ENCODE measurements around the gene FNBP1. TPM values are rescaled to one million over a fixed set of nuclear protein-coding genes. Genes with fewer than 3 reads are reported as not detected.
A peak's percentile ranks its signal among the peaks of the same experiment; 100 is the strongest.

FNBP1 gene
- total and polyA plus RNA-seq, 7 experiments from 2014 or later: 138 to 207 (median 166) TPM

DNA sequence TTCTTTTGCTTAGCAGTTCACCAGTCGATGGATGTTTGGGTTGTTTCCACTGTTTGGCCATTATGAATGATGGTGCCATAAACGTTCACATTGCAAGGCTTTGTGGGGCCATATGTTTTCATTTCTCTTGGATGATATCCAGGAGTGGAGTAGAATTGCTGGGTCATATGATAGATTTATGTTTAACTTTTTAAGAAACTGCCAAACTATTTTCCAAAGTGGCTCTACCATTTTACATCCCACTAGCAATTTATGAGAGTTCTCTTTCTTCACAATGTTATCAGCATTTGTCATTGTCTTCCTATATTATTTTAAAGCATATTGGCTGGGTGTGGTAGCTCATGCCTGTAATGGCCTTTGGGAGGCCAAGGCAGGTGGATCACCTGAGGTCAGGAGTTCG is 15.9 kb upstream of the FNBP1 start:
- no peaks in the 10 kb centered on the region for H3K27me3 Mint-ChIP-seq
- no peak for DNase-seq
- Histone ChIP-seq H3K9me3 (ENCODE audit: control insufficient read depth in 2 of 3, low read length in 3 of 3) (no peaks in the 10 kb centered on the region), H3K4me3 (ENCODE audit: low read length) (no peak overlapping the region), H3K4me1 (ENCODE audit: control insufficient read depth in 2 of 2, insufficient read depth in 2 of 2, low read length in 2 of 2) (peaks cover 8% of the 10 kb centered on the region in 2 donors), H3K36me3 (ENCODE audit: control insufficient read depth in 2 of 3, insufficient read depth in 3 of 3, low read length in 3 of 3) (peaks cover 0 to 3% (median 0%) of the 10 kb centered on the region in 3 experiments), H3K27ac (ENCODE audit: low read depth, low read length) (no peak overlapping the region), H3K27me3 (ENCODE audit: control insufficient read depth in 2 of 2, insufficient read depth in 2 of 2, low read length in 2 of 2) (no peaks in the 10 kb centered on the region)
- no peak for ATAC-seq
- intact Hi-C loops (cut with micrococcal nuclease): no loop called here
- POLR2A ChIA-PET: interaction anchor here (0.6 kb wide), 2 partner anchors 12 to 67 kb away, joined by 3 to 6 read pairs; no protein-coding TSS in a partner anchor
- CTCF ChIA-PET: interaction anchor here (0.7 to 1.2 kb wide), 3 partner anchors 39 to 174 kb away, joined by 3 to 6 read pairs (median 3); no protein-coding TSS in a partner anchor
- H3K4me1 Mint-ChIP-seq: peaks cover 20 to 51% (median 34%) of the 10 kb centered on the region in 7 donors
- peaks cover 4 to 14% (median 7%) of the 10 kb centered on the region in 5 donors for H3K36me3 Mint-ChIP-seq
- H3K9me3 Mint-ChIP-seq: no peaks in the 10 kb centered on the region
- no peak overlapping the region for H3K4me3 Mint-ChIP-seq
- H3K27ac Mint-ChIP-seq: no peak overlapping the region

- no peak for ATAC-seq
Measured at GRCh38 chr9:130058154-130058553, 15.2 kb upstream of the FNBP1 start.

GRCh38 chr9:130054820-130055219 is 11.8 kb upstream of the FNBP1 start:
- peak overlapping the region; percentile 92 for H3K4me3 ChIP-seq (ENCODE audit: low read length)
- Mint-ChIP-seq H3K36me3 (peaks cover 4 to 9% (median 7%) of the 10 kb centered on the region in 5 donors), H3K4me1 (peaks cover 6 to 47% (median 33%) of the 10 kb centered on the region in 7 donors), H3K9me3 (no peaks in the 10 kb centered on the region), H3K4me3 (peak overlapping the region; percentile 90 to 96 (median 94)), H3K27ac (peak overlapping the region; percentile 33 to 95 (median 92)), H3K27me3 (no peaks in the 10 kb centered on the region)
- intact Hi-C loops (cut with micrococcal nuclease): no loop called here
- peak overlapping the region; percentile 96 for H3K27ac ChIP-seq (ENCODE audit: low read depth, low read length)
- DNase-seq: no peak
- ChIA-PET POLR2A (interaction anchor here (0.7 to 2.0 kb wide), 2 partner anchors 168 to 172 kb away, joined by 3 to 11 read pairs; no protein-coding TSS in a partner anchor), CTCF (interaction anchor here (0.5 kb wide), 1 partner anchor 271 kb away, joined by 3 read pairs; no protein-coding TSS in a partner anchor)
- no peaks in the 10 kb centered on the region for H3K27me3 ChIP-seq (ENCODE audit: control insufficient read depth in 2 of 2, insufficient read depth in 2 of 2, low read length in 2 of 2)
- H3K9me3 ChIP-seq (ENCODE audit: control insufficient read depth in 2 of 3, low read length in 3 of 3): no peaks in the 10 kb centered on the region
- peaks cover 0 to 8% (median 0%) of the 10 kb centered on the region in 3 experiments for H3K36me3 ChIP-seq (ENCODE audit: control insufficient read depth in 2 of 3, insufficient read depth in 3 of 3, low read length in 3 of 3)
- peaks cover 13% of the 10 kb centered on the region in 2 donors for H3K4me1 ChIP-seq (ENCODE audit: control insufficient read depth in 2 of 2, insufficient read depth in 2 of 2, low read length in 2 of 2)
- no peak for ATAC-seq

More at GRCh38 chr9:130058154-130058553, 15.2 kb upstream of the FNBP1 start:
- Histone ChIP-seq H3K9me3 (ENCODE audit: control insufficient read depth in 2 of 3, low read length in 3 of 3) (no peaks in the 10 kb centered on the region), H3K4me3 (ENCODE audit: low read length) (no peak overlapping the region), H3K27ac (ENCODE audit: low read depth, low read length) (no peak overlapping the region), H3K36me3 (ENCODE audit: control insufficient read depth in 2 of 3, insufficient read depth in 3 of 3, low read length in 3 of 3) (peaks cover 0 to 8% (median 0%) of the 10 kb centered on the region in 3 experiments), H3K4me1 (ENCODE audit: control insufficient read depth in 2 of 2, insufficient read depth in 2 of 2, low read length in 2 of 2) (peaks cover 9 to 10% of the 10 kb centered on the region in 2 donors), H3K27me3 (ENCODE audit: control insufficient read depth in 2 of 2, insufficient read depth in 2 of 2, low read length in 2 of 2) (no peaks in the 10 kb centered on the region)
- ChIA-PET POLR2A (interaction anchor here (0.7 kb wide), 1 partner anchor 173 kb away, joined by 3 read pairs; no protein-coding TSS in a partner anchor), CTCF (interaction anchor here (0.7 kb wide), 1 partner anchor 49 kb away, joined by 3 read pairs; no protein-coding TSS in a partner anchor)
- Mint-ChIP-seq H3K4me1 (peaks cover 20 to 51% (median 34%) of the 10 kb centered on the region in 7 donors), H3K27ac (peak overlapping the region in 3 of 9 donors; percentile 17 to 20 (median 18)), H3K9me3 (no peaks in the 10 kb centered on the region), H3K27me3 (no peaks in the 10 kb centered on the region), H3K4me3 (no peak overlapping the region), H3K36me3 (peaks cover 4 to 14% (median 7%) of the 10 kb centered on the region in 5 donors)
- no peak for DNase-seq
- intact Hi-C loops (cut with micrococcal nuclease): no loop called here

DNA sequence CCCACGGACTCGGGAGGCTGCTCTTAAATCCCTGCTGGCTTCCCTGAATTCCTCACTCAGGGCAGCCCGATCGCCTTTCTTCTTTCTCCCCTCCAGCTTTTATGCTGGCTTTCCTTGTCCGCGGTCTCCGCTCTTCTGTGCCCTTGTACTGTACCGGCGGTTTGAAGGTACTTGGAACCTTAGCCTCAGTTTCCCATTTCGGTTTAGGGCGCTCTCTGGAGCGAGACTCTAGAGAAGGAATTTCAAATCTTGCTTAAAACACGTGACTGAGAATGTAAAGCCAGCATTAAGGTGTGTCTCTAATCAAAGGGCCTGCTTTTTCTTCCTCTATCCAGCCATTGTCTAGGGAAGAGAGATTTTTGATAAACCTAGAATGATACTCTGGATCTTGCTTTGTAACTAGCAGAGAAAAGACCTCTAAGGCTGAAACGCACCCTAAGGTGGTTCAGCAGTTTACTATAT is 11.4 kb upstream of the FNBP1 start:
- no peaks in the 10 kb centered on the region for H3K27me3 ChIP-seq (ENCODE audit: control insufficient read depth in 2 of 2, insufficient read depth in 2 of 2, low read length in 2 of 2)
- POLR2A ChIA-PET: interaction anchor here (1.2 to 2.1 kb wide), 10 partner anchors 12 to 221 kb away, joined by 3 to 25 read pairs (median 4); partner anchors contain the start of gene FNBP1
- H3K4me1 Mint-ChIP-seq: peaks cover 6 to 47% (median 33%) of the 10 kb centered on the region in 7 donors

DNA sequence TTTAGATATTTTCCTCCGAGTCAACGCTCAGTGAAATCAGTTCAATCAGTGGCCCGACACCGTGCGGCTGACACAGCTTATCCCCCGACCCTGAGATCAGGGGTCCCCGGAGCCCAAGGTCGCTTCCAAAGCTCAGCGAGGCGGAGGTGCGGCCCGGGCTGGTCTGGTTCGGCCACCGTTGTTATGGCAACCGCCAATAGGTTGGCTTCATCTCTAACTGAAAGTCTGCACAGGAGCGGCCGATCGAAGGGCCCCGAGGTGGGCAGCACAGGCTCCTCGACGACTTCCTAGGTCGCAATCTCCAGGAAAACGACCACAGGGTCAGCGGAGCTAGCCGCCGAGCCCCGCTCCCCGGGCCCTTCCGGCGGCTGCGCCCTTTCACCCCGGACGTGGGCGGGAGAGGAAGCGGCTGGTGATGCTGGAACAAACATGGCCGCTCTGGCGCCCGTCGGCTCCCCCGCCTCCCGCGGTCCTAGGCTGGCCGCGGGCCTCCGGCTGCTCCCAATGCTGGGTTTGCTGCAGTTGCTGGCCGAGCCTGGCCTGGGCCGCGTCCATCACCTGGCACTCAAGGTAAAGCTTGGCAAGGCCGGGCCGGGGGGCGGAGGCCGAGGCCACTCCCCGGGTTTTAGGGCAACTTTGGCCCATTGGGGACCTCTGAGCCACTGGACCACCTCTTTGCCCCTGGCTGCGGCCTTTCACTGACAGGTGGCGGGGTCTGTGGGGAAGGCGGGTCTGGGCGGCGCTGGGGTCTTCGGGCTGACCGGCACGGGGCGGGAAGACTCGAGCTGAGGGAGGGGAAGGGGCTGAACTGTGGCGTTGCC is 10.7 kb upstream of the FNBP1 start, which contains the start of gene GPR107:
Gene GPR107 (plus strand): TSS at position 403 of the 821 bp plus-strand sequence. CDS start 27 bp downstream, at position 430.
- DNase-seq (peak; percentile 68 to 88 (median 73)), ATAC-seq (peak; percentile 98)
- Histone ChIP-seq H3K4me3 (ENCODE audit: low read length) (peak within 1 kb of the TSS; percentile 92), H3K9me3 (ENCODE audit: control insufficient read depth in 2 of 3, low read length in 3 of 3) (no peaks in the 10 kb centered on the region), H3K27ac (ENCODE audit: low read depth, low read length) (peak within 1 kb of the TSS; percentile 96), H3K27me3 (ENCODE audit: control insufficient read depth in 2 of 2, insufficient read depth in 2 of 2, low read length in 2 of 2) (no peaks in the 10 kb centered on the region), H3K36me3 (ENCODE audit: control insufficient read depth in 2 of 3, insufficient read depth in 3 of 3, low read length in 3 of 3) (peaks cover 0 to 8% (median 0%) of the 10 kb centered on the region in 3 experiments), H3K4me1 (ENCODE audit: control insufficient read depth in 2 of 2, insufficient read depth in 2 of 2, low read length in 2 of 2) (peaks cover 13% of the 10 kb centered on the region in 2 donors)
- Mint-ChIP-seq H3K27me3 (no peaks in the 10 kb centered on the region), H3K36me3 (peaks cover 2 to 6% (median 4%) of the 10 kb centered on the region in 5 donors), H3K4me3 (peak within 1 kb of the TSS; percentile 90 to 96 (median 94)), H3K4me1 (peaks cover 6 to 44% (median 31%) of the 10 kb centered on the region in 7 donors), H3K9me3 (no peaks in the 10 kb centered on the region), H3K27ac (peak within 1 kb of the TSS; percentile 92 to 95 (median 94))
- intact Hi-C loops (cut with micrococcal nuclease): loop anchor here (1.0 to 2.0 kb wide), 4 partner anchors 8 to 229 kb away; partner anchors contain the start of genes FNBP1 (in 1 of the 2) and TOR1A (in 1 of the 2)
- CTCF ChIA-PET: interaction anchor here (0.7 to 1.8 kb wide), 3 partner anchors 14 to 167 kb away, joined by 3 to 4 read pairs (median 3); no protein-coding TSS in a partner anchor
- POLR2A ChIA-PET: interaction anchor here (0.6 to 2.1 kb wide), 16 partner anchors 11 to 411 kb away, joined by 3 to 25 read pairs (median 4); partner anchors contain the start of genes ASB6, C9orf78, FNBP1 and USP20

More for the DNA sequence above, 11.4 kb upstream of the FNBP1 start:
- H3K4me1 ChIP-seq (ENCODE audit: control insufficient read depth in 2 of 2, insufficient read depth in 2 of 2, low read length in 2 of 2): peaks cover 13% of the 10 kb centered on the region in 2 donors
- H3K4me3 ChIP-seq (ENCODE audit: low read length): peak overlapping the region; percentile 92
- H3K36me3 Mint-ChIP-seq: peaks cover 4 to 9% (median 7%) of the 10 kb centered on the region in 5 donors
- H3K36me3 ChIP-seq (ENCODE audit: control insufficient read depth in 2 of 3, insufficient read depth in 3 of 3, low read length in 3 of 3): peaks cover 0 to 8% (median 0%) of the 10 kb centered on the region in 3 experiments
- H3K27ac ChIP-seq (ENCODE audit: low read depth, low read length): peak overlapping the region; percentile 96
- H3K27me3 Mint-ChIP-seq: no peaks in the 10 kb centered on the region
- no peaks in the 10 kb centered on the region for H3K9me3 ChIP-seq (ENCODE audit: control insufficient read depth in 2 of 3, low read length in 3 of 3)
- CTCF ChIA-PET: interaction anchor here (0.5 to 1.8 kb wide), 3 partner anchors 14 to 271 kb away, joined by 3 to 4 read pairs (median 3); no protein-coding TSS in a partner anchor
- DNase-seq (no peak), ATAC-seq (no peak)
- no peaks in the 10 kb centered on the region for H3K9me3 Mint-ChIP-seq
- intact Hi-C loops (cut with micrococcal nuclease): no loop called here
- H3K4me3 Mint-ChIP-seq: peak overlapping the region; percentile 90 to 96 (median 94)
- H3K27ac Mint-ChIP-seq: peak overlapping the region; percentile 92 to 95 (median 94)

Measured in naive thymus-derived CD4-positive, alpha-beta T cell (primary cell).